ENCODE data around the gene ZSWIM3.

The ZSWIM3 gene

GRCh38 chr20:45840700-45841198 lies 16.7 kb upstream of the ZSWIM3 start:
- H3K36me3 ChIP-seq (ENCODE audit: control insufficient read depth, low read length), result peaks cover 24% of the 10 kb centered on the region

GRCh38 chr20:45841407-45842129 lies 15.8 kb upstream of the ZSWIM3 start:
- TF ChIP-seq EZH2phosphoT487 (IDR thresholded peaks at IDR 0.05; ENCODE audit: borderline replicate concordance, low read length) (no peak), CTCF (IDR thresholded peaks at IDR 0.05; ENCODE audit: low read depth, low read length, poor library complexity, severe bottlenecking) (no peak)
- Histone ChIP-seq H3K4me2 (ENCODE audit: low read length) (peak overlapping the region; percentile 65), H3K9me2 (replicated peaks; ENCODE audit: control insufficient read depth, low read length) (no peaks in the 10 kb centered on the region), H3K9me3 (ENCODE audit: control insufficient read depth, insufficient read depth, low read length) (no peaks in the 10 kb centered on the region), H3K4me1 (ENCODE audit: control insufficient read depth, low read length) (peaks cover 20% of the 10 kb centered on the region), H4K20me1 (ENCODE audit: control insufficient read depth, insufficient read depth, low read depth, low read length) (no peaks in the 10 kb centered on the region), H3K27ac (ENCODE audit: low read depth, low read length) (peak overlapping the region; percentile 75), H3K27me3 (ENCODE audit: control insufficient read depth, low read length) (no peaks in the 10 kb centered on the region), H3K4me3 (ENCODE audit: low read length) (peak overlapping the region; percentile 45), H3K79me2 (ENCODE audit: control insufficient read depth, low read length) (no peaks in the 10 kb centered on the region), H3F3A (ENCODE audit: control insufficient read depth, insufficient read depth) (0 out of 2 replicates have a peak, but pooled peaks cover 2% of the 10 kb centered on the region), H3K36me3 (ENCODE audit: control insufficient read depth, low read length) (peaks cover 24% of the 10 kb centered on the region)

More at GRCh38 chr20:45840700-45841198, 16.7 kb upstream of the ZSWIM3 start:
- H3K4me2 ChIP-seq (ENCODE audit: low read length), result no peak overlapping the region
- peaks cover 20% of the 10 kb centered on the region for H3K4me1 ChIP-seq (ENCODE audit: control insufficient read depth, low read length)
- H3K4me3 ChIP-seq (ENCODE audit: low read length), result no peak overlapping the region
- H3K9me3 ChIP-seq (ENCODE audit: control insufficient read depth, insufficient read depth, low read length), result no peaks in the 10 kb centered on the region
- H3K27me3 ChIP-seq (ENCODE audit: control insufficient read depth, low read length), result no peaks in the 10 kb centered on the region
- no peak overlapping the region for H3K27ac ChIP-seq (ENCODE audit: low read depth, low read length)
- no peaks in the 10 kb centered on the region for H3K9me2 ChIP-seq (replicated peaks; ENCODE audit: control insufficient read depth, low read length)
- TF ChIP-seq EZH2phosphoT487 (IDR thresholded peaks at IDR 0.05; ENCODE audit: borderline replicate concordance, low read length) (no peak), CTCF (IDR thresholded peaks at IDR 0.05; ENCODE audit: low read depth, low read length, poor library complexity, severe bottlenecking) (no peak)
- no peaks in the 10 kb centered on the region for H4K20me1 ChIP-seq (ENCODE audit: control insufficient read depth, insufficient read depth, low read depth, low read length)
- no peaks in the 10 kb centered on the region for H3K79me2 ChIP-seq (ENCODE audit: control insufficient read depth, low read length)
- 0 out of 2 replicates have a peak, but pooled peaks cover 2% of the 10 kb centered on the region for H3F3A ChIP-seq (ENCODE audit: control insufficient read depth, insufficient read depth)

- H3K4me1 ChIP-seq (ENCODE audit: control insufficient read depth, low read length), result peaks cover 20% of the 10 kb centered on the region
- 0 out of 2 replicates have a peak, but pooled peaks cover under 1% of the 10 kb centered on the region for H3F3A ChIP-seq (ENCODE audit: control insufficient read depth, insufficient read depth)
- H3K4me3 ChIP-seq (ENCODE audit: low read length), result peak overlapping the region; percentile 45
- no peaks in the 10 kb centered on the region for H3K27me3 ChIP-seq (ENCODE audit: control insufficient read depth, low read length)
- H3K9me2 ChIP-seq (replicated peaks; ENCODE audit: control insufficient read depth, low read length), result no peaks in the 10 kb centered on the region
- peak overlapping the region; percentile 65 for H3K4me2 ChIP-seq (ENCODE audit: low read length)
- H3K9me3 ChIP-seq (ENCODE audit: control insufficient read depth, insufficient read depth, low read length), result no peaks in the 10 kb centered on the region
- H4K20me1 ChIP-seq (ENCODE audit: control insufficient read depth, insufficient read depth, low read depth, low read length), result no peaks in the 10 kb centered on the region
- H3K79me2 ChIP-seq (ENCODE audit: control insufficient read depth, low read length), result no peaks in the 10 kb centered on the region
- TF ChIP-seq CTCF (IDR thresholded peaks at IDR 0.05; ENCODE audit: low read depth, low read length, poor library complexity, severe bottlenecking) (no peak), EZH2phosphoT487 (IDR thresholded peaks at IDR 0.05; ENCODE audit: borderline replicate concordance, low read length) (no peak)
- peaks cover 24% of the 10 kb centered on the region for H3K36me3 ChIP-seq (ENCODE audit: control insufficient read depth, low read length)
- H3K27ac ChIP-seq (ENCODE audit: low read depth, low read length), result peak overlapping the region; percentile 75
Measured at GRCh38 chr20:45842169-45842812, 15.1 kb upstream of the ZSWIM3 start.

Measured in DOHH2 (cell line).